KMS-11 (cell line): ENCODE results near the gene TADA3.

Experiments
- H2AFZ ChIP-seq: fragments of 200-600 bp; sonication (generic); 2 replicates; pipeline ENCODE4 v1.6.1; 2016; ENCODE audit warnings: antibody characterized with exemption, mixed run types, low read depth
- H3K27ac ChIP-seq: fragments of 200-600 bp; sonication (generic); 2 replicates; pipeline ENCODE4 v1.6.1; 2016; ENCODE audit warnings: mild to moderate bottlenecking, mixed run types
- H3K27me3 ChIP-seq: fragments of 200-600 bp; sonication (generic); 2 replicates; pipeline ENCODE4 v1.6.1; 2017; ENCODE audit warnings: mild to moderate bottlenecking, low read depth, mixed run types, moderate library complexity; ENCODE audit not compliant: insufficient read depth
- H3K36me3 ChIP-seq: fragments of 200-600 bp; sonication (generic); 2 replicates; pipeline ENCODE4 v1.6.1; 2017; ENCODE audit warnings: mild to moderate bottlenecking, mixed run types; ENCODE audit not compliant: insufficient read depth
- H3K4me1 ChIP-seq: fragments of 200-600 bp; sonication (generic); 2 replicates; pipeline ENCODE4 v1.6.1; 2016; ENCODE audit warnings: mild to moderate bottlenecking, low read depth, mixed run types; ENCODE audit not compliant: poor library complexity, severe bottlenecking
- H3K4me2 ChIP-seq: fragments of 200-600 bp; sonication (generic); 2 replicates; pipeline ENCODE4 v1.7.0; 2016; ENCODE audit warnings: mild to moderate bottlenecking, mixed run types
- H3K4me3 ChIP-seq: fragments of 200-600 bp; sonication (generic); IDR thresholded peaks from 2 replicates; pipeline ENCODE4 v1.6.1; 2017; ENCODE audit warnings: low read depth, low read length, mixed read lengths; ENCODE audit not compliant: insufficient read depth
- H3K79me2 ChIP-seq: fragments of 200-600 bp; sonication (generic); 2 replicates; pipeline ENCODE4 v1.6.1; 2016; ENCODE audit warnings: low read depth, mixed run types; ENCODE audit not compliant: insufficient read depth
- H3K9ac ChIP-seq: fragments of 200-600 bp; sonication (generic); 2 replicates; pipeline ENCODE4 v1.6.1; 2016; ENCODE audit warnings: mild to moderate bottlenecking, mixed run types
- H4K20me1 ChIP-seq: fragments of 200-600 bp; sonication (generic); 2 replicates; pipeline ENCODE4 v1.6.1; 2016; ENCODE audit warnings: mild to moderate bottlenecking, mixed run types; ENCODE audit not compliant: insufficient read depth
- TF ChIP-seq, protein P1 (sequence below): fragments of 200-600 bp; sonication (generic); conservative IDR thresholded peaks from 2 replicates; pipeline ENCODE4 v1.6.1; 2017; ENCODE audit warnings: low read depth, mild to moderate bottlenecking, antibody characterized with exemption, low read length, moderate library complexity, mixed read lengths

The TADA3 gene

DNA sequence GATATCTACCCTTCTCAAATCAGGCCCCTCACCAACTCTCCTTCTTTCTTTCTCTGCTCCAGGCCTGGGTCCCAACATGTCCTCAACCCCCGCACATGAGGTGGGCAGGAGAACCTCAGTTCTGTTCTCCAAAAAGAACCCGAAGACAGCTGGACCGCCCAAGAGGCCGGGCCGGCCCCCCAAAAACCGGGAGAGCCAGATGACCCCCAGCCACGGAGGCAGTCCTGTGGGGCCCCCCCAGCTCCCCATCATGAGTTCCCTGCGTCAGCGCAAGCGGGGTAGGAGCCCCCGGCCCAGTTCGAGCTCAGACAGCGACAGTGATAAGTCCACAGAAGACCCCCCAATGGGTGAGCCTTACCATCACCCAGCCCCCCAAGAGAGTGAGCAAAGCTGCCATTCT lies 48.1 kb downstream of the TADA3 start:
- no peaks in the 10 kb centered on the region for H3K27me3 ChIP-seq
- no peak overlapping the region for H3K4me3 ChIP-seq
- no peak overlapping the region for H3K9ac ChIP-seq
- no peaks in the 10 kb centered on the region for H3K36me3 ChIP-seq
- H3K4me2 ChIP-seq = no peak overlapping the region
- no peak overlapping the region for H3K27ac ChIP-seq
- H4K20me1 ChIP-seq = no peaks in the 10 kb centered on the region
- no peaks in the 10 kb centered on the region for H3K79me2 ChIP-seq
- TF ChIP-seq, protein P1, sequence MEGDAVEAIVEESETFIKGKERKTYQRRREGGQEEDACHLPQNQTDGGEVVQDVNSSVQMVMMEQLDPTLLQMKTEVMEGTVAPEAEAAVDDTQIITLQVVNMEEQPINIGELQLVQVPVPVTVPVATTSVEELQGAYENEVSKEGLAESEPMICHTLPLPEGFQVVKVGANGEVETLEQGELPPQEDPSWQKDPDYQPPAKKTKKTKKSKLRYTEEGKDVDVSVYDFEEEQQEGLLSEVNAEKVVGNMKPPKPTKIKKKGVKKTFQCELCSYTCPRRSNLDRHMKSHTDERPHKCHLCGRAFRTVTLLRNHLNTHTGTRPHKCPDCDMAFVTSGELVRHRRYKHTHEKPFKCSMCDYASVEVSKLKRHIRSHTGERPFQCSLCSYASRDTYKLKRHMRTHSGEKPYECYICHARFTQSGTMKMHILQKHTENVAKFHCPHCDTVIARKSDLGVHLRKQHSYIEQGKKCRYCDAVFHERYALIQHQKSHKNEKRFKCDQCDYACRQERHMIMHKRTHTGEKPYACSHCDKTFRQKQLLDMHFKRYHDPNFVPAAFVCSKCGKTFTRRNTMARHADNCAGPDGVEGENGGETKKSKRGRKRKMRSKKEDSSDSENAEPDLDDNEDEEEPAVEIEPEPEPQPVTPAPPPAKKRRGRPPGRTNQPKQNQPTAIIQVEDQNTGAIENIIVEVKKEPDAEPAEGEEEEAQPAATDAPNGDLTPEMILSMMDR = no peak
- peaks cover 2% of the 10 kb centered on the region for H3K4me1 ChIP-seq
- no peak overlapping the region for H2AFZ ChIP-seq

DNA sequence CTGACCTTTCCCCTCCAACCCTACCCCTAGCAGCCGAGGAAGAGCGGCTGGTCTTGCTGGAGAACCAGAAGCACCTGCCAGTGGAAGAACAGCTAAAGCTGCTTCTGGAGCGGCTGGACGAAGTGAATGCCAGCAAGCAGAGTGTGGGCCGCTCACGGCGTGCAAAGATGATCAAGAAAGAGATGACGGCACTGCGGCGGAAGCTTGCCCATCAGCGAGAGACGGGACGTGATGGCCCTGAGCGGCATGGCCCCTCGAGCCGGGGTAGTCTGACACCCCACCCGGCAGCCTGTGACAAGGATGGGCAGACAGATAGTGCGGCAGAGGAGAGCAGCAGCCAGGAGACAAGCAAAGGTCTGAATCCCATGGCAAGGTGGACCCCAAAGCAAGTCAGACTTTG lies 48.7 kb downstream of the TADA3 start:
- TF ChIP-seq, protein P1 = no peak
- Histone ChIP-seq H3K27me3 (no peaks in the 10 kb centered on the region), H3K27ac (no peak overlapping the region), H4K20me1 (no peaks in the 10 kb centered on the region), H2AFZ (no peak overlapping the region), H3K4me1 (no peaks in the 10 kb centered on the region), H3K79me2 (no peaks in the 10 kb centered on the region), H3K9ac (no peak overlapping the region), H3K4me3 (no peak overlapping the region), H3K36me3 (no peaks in the 10 kb centered on the region), H3K4me2 (no peak overlapping the region)

DNA sequence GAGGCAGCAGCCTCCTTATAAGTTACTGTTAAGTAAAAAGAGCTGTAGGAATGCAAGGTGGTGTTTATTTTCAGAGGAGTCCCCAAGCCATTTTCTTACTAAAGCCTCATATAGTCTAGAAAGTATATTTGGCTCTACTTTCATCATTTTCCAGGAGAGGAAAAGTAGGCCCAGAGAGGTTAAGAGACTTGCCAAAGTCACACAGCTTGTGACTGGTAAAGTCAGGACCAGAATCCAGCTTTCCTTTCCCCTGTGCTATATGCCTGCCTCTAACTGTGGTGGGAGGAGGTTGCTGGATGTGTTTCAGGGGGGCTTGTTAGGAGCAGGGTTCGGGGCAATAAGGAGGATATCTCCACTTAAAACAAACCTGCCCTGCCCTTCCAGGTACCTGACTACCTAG lies 49.7 kb downstream of the TADA3 start:
- TF ChIP-seq, protein P1 = no peak
- no peaks in the 10 kb centered on the region for H4K20me1 ChIP-seq
- no peaks in the 10 kb centered on the region for H3K36me3 ChIP-seq

DNA sequence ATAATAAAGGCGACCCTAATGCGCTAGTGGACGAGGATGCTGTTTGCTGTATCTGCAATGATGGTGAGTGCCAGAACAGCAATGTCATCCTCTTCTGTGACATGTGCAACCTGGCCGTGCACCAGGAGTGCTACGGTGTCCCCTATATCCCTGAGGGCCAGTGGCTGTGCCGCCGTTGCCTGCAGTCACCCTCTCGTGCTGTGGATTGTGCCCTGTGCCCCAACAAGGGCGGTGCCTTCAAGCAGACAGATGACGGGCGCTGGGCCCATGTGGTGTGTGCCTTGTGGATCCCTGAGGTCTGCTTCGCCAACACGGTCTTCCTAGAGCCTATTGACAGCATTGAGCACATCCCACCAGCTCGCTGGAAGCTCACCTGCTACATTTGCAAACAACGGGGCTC lies 53.1 kb downstream of the TADA3 start:
- no peak overlapping the region for H3K4me3 ChIP-seq
- no peaks in the 10 kb centered on the region for H3K36me3 ChIP-seq
- no peak overlapping the region for H2AFZ ChIP-seq
- H3K79me2 ChIP-seq = no peaks in the 10 kb centered on the region; the same call in 1 of the 2 replicates
- no peak overlapping the region for H3K9ac ChIP-seq
- TF ChIP-seq, protein P1 = no peak
- H3K27ac ChIP-seq = no peak overlapping the region
- no peaks in the 10 kb centered on the region for H4K20me1 ChIP-seq
- no peaks in the 10 kb centered on the region for H3K4me1 ChIP-seq
- no peak overlapping the region for H3K4me2 ChIP-seq
- no peaks in the 10 kb centered on the region for H3K27me3 ChIP-seq

More for the DNA sequence above, 49.7 kb downstream of the TADA3 start:
- Histone ChIP-seq H3K4me1 (no peaks in the 10 kb centered on the region), H3K27ac (no peak overlapping the region), H3K27me3 (no peaks in the 10 kb centered on the region), H3K4me2 (no peak overlapping the region), H3K4me3 (no peak overlapping the region), H3K79me2 (no peaks in the 10 kb centered on the region), H2AFZ (no peak overlapping the region), H3K9ac (no peak overlapping the region)

DNA sequence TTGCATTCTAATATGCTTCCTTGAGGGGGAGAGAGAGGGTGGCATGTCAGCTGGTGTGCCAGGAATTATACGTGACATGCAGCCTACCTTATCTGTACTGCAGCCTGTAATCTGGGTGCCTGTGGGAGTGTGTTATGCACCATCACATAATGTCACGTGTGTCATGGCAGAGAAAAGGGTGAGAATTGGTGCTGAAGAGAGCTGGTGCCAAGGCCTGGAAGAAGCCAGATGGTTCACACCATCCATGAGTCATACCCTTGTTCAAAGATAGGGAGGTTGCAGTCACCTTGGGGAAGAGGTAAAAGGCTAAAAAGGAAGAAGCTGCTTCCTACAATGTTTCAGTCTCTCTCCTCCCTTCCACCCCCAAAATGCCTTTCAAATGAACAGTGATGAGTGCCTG lies 55.4 kb downstream of the TADA3 start:
- H3K4me2 ChIP-seq = no peak overlapping the region
- no peak overlapping the region for H3K9ac ChIP-seq
- TF ChIP-seq, protein P1 = no peak
- H2AFZ ChIP-seq = no peak overlapping the region
- no peak overlapping the region for H3K4me3 ChIP-seq
- H4K20me1 ChIP-seq = no peaks in the 10 kb centered on the region
- H3K27ac ChIP-seq = no peak overlapping the region
- peaks cover 9% of the 10 kb centered on the region for H3K4me1 ChIP-seq
- H3K79me2 ChIP-seq = peaks cover 20% of the 10 kb centered on the region
- H3K36me3 ChIP-seq = no peaks in the 10 kb centered on the region
- H3K27me3 ChIP-seq = no peaks in the 10 kb centered on the region
